BE2C (cell line): Measurements from ENCODE around the gene LMO1.

Experiments
- DNase-seq: peaks from one replicate; pipeline ENCODE4 v3.0.0-alpha.2; 2020
- H3K27me3 ChIP-seq: fragments of 250-450 bp; sonication (Bioruptor Pico); 2 replicates; pipeline ENCODE4 v1.5.1; 2020; ENCODE audit warnings: mild to moderate bottlenecking
- H3K36me3 ChIP-seq: fragments of 250-450 bp; sonication (Bioruptor Pico); 2 replicates; pipeline ENCODE4 v1.5.1; 2020; ENCODE audit warnings: mild to moderate bottlenecking
- H3K4me1 ChIP-seq: fragments of 250-450 bp; sonication (Bioruptor Pico); 2 replicates; pipeline ENCODE4 v1.5.1; 2020
- H3K4me3 ChIP-seq: 2 replicates; pipeline ENCODE4 v1.5.1; 2011; ENCODE audit warnings: low read depth, low read length
- H3K9me3 ChIP-seq: fragments of 250-450 bp; sonication (Bioruptor Pico); 2 replicates; pipeline ENCODE4 v1.5.1; 2020
- CTCF ChIP-seq: IDR thresholded peaks from 2 replicates; pipeline ENCODE4 v1.5.1; 2012; ENCODE audit warnings: mild to moderate bottlenecking, low read depth, low read length

LMO1 gene

GRCh38 chr11:8206251-8207079, 57.2 kb downstream of the LMO1 start:
- DNase-seq, result peak; percentile 88
- peaks cover 6% of the 10 kb centered on the region for H3K4me1 ChIP-seq
- H3K9me3 ChIP-seq, result no peaks in the 10 kb centered on the region
- no peak for TF ChIP-seq CTCF
- peak overlapping the region; percentile 46 for H3K4me3 ChIP-seq
- no peaks in the 10 kb centered on the region for H3K36me3 ChIP-seq
- no peaks in the 10 kb centered on the region for H3K27me3 ChIP-seq

- Histone ChIP-seq H3K36me3 (no peaks in the 10 kb centered on the region), H3K27me3 (no peaks in the 10 kb centered on the region), H3K4me3 (no peak overlapping the region), H3K4me1 (peaks cover 6% of the 10 kb centered on the region), H3K9me3 (no peaks in the 10 kb centered on the region)
- TF ChIP-seq CTCF, result no peak
- DNase-seq, result no peak
These were observed 58.1 kb downstream of the LMO1 start for GRCh38 chr11:8205566-8205965.

GRCh38 chr11:8204596-8204995, 59.1 kb downstream of the LMO1 start:
- DNase-seq, result no peak
- Histone ChIP-seq H3K4me3 (no peak overlapping the region), H3K4me1 (peaks cover 6% of the 10 kb centered on the region), H3K27me3 (no peaks in the 10 kb centered on the region), H3K36me3 (no peaks in the 10 kb centered on the region), H3K9me3 (no peaks in the 10 kb centered on the region)
- TF ChIP-seq CTCF, result no peak

- Histone ChIP-seq H3K4me1 (peaks cover 6% of the 10 kb centered on the region), H3K27me3 (no peaks in the 10 kb centered on the region), H3K4me3 (no peak overlapping the region), H3K9me3 (no peaks in the 10 kb centered on the region), H3K36me3 (no peaks in the 10 kb centered on the region)
- DNase-seq, result no peak
- TF ChIP-seq CTCF, result no peak
These were observed 59.7 kb downstream of the LMO1 start for GRCh38 chr11:8204025-8204424.

- no peak for DNase-seq
- Histone ChIP-seq H3K4me1 (peaks cover 6% of the 10 kb centered on the region), H3K9me3 (no peaks in the 10 kb centered on the region), H3K27me3 (no peaks in the 10 kb centered on the region), H3K36me3 (no peaks in the 10 kb centered on the region), H3K4me3 (no peak overlapping the region)
- no peak for TF ChIP-seq CTCF
These were observed 60.3 kb downstream of the LMO1 start for GRCh38 chr11:8203414-8203715.

- no peak for TF ChIP-seq CTCF
- no peak overlapping the region for H3K4me3 ChIP-seq
- H3K27me3 ChIP-seq, result no peaks in the 10 kb centered on the region
These were observed 60.9 kb downstream of the LMO1 start for GRCh38 chr11:8202516-8203413.

More at GRCh38 chr11:8202516-8203413, 60.9 kb downstream of the LMO1 start:
- no peak for DNase-seq
- no peaks in the 10 kb centered on the region for H3K36me3 ChIP-seq
- no peaks in the 10 kb centered on the region for H3K9me3 ChIP-seq
- H3K4me1 ChIP-seq, result peaks cover 6% of the 10 kb centered on the region
